Vagina (tissue), 2 donors: ENCODE measurements around the gene AGO4.

Source experiments
- POLR2A ChIP-seq, 2 donors: fragments of 450-650 bp; IDR thresholded peaks; one replicate each; pipeline ENCODE4 v1.6.1; 2017; ENCODE audit warnings: antibody characterized with exemption in 2 of 2, mild to moderate bottlenecking in 2 of 2, moderate library complexity in 2 of 2
- POLR2AphosphoS5 ChIP-seq, 2 donors: sonication (generic); formaldehyde crosslinking; IDR thresholded peaks; one replicate each; pipeline ENCODE4 v1.9.0; 2017; ENCODE audit warnings: antibody characterized with exemption in 2 of 2, mild to moderate bottlenecking in 2 of 2, low read depth in 1 of 2; ENCODE audit not compliant: insufficient read depth in 1 of 2
- TF ChIP-seq, protein P1 (sequence below), 3 experiments: fragments of 450-650 bp in 2 of 3; fragments of 200-600 bp in 1 of 3; sonication (generic) in 1 of 3; IDR thresholded peaks; one replicate each; pipeline ENCODE4 v1.5.1; 2017 to 2019; ENCODE audit warnings: antibody characterized with exemption in 3 of 3, mild to moderate bottlenecking in 2 of 3, moderate library complexity in 2 of 3

GRCh38 chr1:35763201-35763600 is 44.6 kb upstream of the AGO4 start:
- TF ChIP-seq POLR2AphosphoS5 (IDR thresholded peaks at IDR 0.05; ENCODE audit: insufficient read depth in 1 of 2, low read depth in 1 of 2) (no peak), POLR2A (IDR thresholded peaks at IDR 0.05) (no peak)
- TF ChIP-seq, protein P1, sequence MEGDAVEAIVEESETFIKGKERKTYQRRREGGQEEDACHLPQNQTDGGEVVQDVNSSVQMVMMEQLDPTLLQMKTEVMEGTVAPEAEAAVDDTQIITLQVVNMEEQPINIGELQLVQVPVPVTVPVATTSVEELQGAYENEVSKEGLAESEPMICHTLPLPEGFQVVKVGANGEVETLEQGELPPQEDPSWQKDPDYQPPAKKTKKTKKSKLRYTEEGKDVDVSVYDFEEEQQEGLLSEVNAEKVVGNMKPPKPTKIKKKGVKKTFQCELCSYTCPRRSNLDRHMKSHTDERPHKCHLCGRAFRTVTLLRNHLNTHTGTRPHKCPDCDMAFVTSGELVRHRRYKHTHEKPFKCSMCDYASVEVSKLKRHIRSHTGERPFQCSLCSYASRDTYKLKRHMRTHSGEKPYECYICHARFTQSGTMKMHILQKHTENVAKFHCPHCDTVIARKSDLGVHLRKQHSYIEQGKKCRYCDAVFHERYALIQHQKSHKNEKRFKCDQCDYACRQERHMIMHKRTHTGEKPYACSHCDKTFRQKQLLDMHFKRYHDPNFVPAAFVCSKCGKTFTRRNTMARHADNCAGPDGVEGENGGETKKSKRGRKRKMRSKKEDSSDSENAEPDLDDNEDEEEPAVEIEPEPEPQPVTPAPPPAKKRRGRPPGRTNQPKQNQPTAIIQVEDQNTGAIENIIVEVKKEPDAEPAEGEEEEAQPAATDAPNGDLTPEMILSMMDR (IDR thresholded peaks at IDR 0.05) = no peak
